Measurements from ENCODE around the gene RPL22L1. TPM values are rescaled to one million over a fixed set of nuclear protein-coding genes. Genes with fewer than 3 reads are reported as not detected.

The RPL22L1 gene
- total RNA-seq, 1 donor from 2014 or later = 43.7 TPM

DNA sequence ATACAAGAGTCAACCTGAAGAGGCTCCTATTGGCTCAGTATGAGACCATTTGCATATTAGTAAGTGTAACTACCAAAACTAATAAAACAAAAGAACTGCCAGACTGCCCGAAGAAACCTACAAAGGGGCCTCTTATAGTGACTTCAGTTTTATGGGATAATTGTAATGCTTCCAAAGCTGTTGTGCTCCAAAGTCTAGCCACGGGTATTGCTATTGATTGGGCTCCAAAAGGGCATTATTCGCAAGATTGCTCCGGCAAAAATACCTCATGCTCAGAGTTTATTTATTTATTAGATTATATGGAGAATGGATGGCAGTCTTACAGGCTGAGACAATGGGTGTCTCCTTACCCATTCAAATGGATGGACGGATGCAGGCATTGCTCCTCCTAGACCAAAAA, 11.4 kb downstream of the RPL22L1 start:
- Mint-ChIP-seq H3K27me3 (ENCODE audit: unreplicated experiment) (no peaks in the 10 kb centered on the region), H3K36me3 (ENCODE audit: unreplicated experiment) (no peaks in the 10 kb centered on the region), H3K27ac (ENCODE audit: unreplicated experiment) (no peak overlapping the region), H3K4me3 (ENCODE audit: unreplicated experiment) (no peak overlapping the region), H3K4me1 (ENCODE audit: unreplicated experiment) (no peaks in the 10 kb centered on the region), H3K9me3 (ENCODE audit: unreplicated experiment) (no peaks in the 10 kb centered on the region)
- DNase-seq (ENCODE audit: extremely low spot score, unreplicated experiment) = no peak
- no peak for TF ChIP-seq CTCF (IDR thresholded peaks at IDR 0.05)

GRCh38 chr3:170852324-170852723, 17.7 kb downstream of the RPL22L1 start:
- Mint-ChIP-seq H3K4me1 (ENCODE audit: unreplicated experiment) (peaks cover 4% of the 10 kb centered on the region), H3K27ac (ENCODE audit: unreplicated experiment) (no peak overlapping the region), H3K27me3 (ENCODE audit: unreplicated experiment) (peaks cover 16% of the 10 kb centered on the region), H3K9me3 (ENCODE audit: unreplicated experiment) (no peaks in the 10 kb centered on the region), H3K4me3 (ENCODE audit: unreplicated experiment) (no peak overlapping the region), H3K36me3 (ENCODE audit: unreplicated experiment) (no peaks in the 10 kb centered on the region)
- no peak for TF ChIP-seq CTCF (IDR thresholded peaks at IDR 0.05)
- no peak for DNase-seq (ENCODE audit: extremely low spot score, unreplicated experiment)

DNA sequence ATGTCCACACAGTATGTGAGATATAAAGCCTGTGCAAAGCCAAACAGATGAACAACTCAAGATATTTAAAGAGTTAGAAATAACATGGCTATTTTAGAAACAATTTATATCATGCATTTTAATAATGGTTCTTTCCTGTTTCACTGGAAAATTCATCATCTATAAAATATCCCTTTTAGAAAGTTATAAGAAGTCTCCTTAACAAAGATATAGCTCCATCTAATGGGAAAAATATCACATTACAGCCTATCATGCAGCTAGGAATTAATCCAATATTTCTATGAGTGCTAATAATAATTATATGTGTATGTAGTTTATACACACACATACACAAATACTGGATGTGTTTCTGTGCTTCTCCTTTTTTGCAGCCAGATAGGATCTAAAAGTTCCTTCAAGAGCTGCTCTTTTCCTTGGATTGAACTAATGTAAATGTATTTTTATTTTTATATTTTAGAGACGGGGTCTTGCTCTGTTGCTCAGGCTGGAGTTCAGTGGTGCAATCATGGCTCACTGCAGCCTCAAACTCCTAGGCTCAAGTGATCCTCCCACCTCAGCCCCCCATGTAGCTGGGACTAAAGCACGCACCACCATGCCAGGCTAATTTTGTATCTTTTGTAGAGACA, 21.6 kb downstream of the RPL22L1 start:
- TF ChIP-seq CTCF (IDR thresholded peaks at IDR 0.05) = peak; percentile 63
- Mint-ChIP-seq H3K36me3 (ENCODE audit: unreplicated experiment) (no peaks in the 10 kb centered on the region), H3K4me1 (ENCODE audit: unreplicated experiment) (peaks cover 8% of the 10 kb centered on the region), H3K27ac (ENCODE audit: unreplicated experiment) (no peak overlapping the region), H3K27me3 (ENCODE audit: unreplicated experiment) (peaks cover 16% of the 10 kb centered on the region), H3K4me3 (ENCODE audit: unreplicated experiment) (no peak overlapping the region), H3K9me3 (ENCODE audit: unreplicated experiment) (no peaks in the 10 kb centered on the region)
- no peak for DNase-seq (ENCODE audit: extremely low spot score, unreplicated experiment)

DNA sequence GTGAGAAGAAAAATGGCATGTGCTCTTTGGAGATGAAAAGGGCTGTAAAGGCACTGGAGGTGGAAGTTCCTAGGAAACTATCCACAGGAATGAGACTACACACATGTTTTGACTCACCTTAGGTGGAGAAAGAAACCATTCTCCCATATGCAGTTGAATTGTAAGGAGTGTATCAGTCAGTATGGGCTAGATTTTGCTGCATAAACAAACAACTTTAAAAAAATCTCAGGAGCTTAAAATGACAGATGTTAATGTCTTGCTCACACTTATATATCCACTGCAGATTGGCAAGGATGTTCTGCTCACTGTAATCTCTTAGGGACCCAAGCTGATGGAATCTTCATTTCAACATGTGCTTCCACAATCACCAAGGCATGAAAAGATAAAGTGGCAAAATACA, 25.6 kb downstream of the RPL22L1 start:
- Mint-ChIP-seq H3K27ac (ENCODE audit: unreplicated experiment) (no peak overlapping the region), H3K4me3 (ENCODE audit: unreplicated experiment) (no peak overlapping the region), H3K27me3 (ENCODE audit: unreplicated experiment) (peaks cover 2% of the 10 kb centered on the region), H3K36me3 (ENCODE audit: unreplicated experiment) (no peaks in the 10 kb centered on the region), H3K9me3 (ENCODE audit: unreplicated experiment) (no peaks in the 10 kb centered on the region), H3K4me1 (ENCODE audit: unreplicated experiment) (peaks cover 33% of the 10 kb centered on the region)
- no peak for TF ChIP-seq CTCF (IDR thresholded peaks at IDR 0.05)
- DNase-seq (ENCODE audit: extremely low spot score, unreplicated experiment) = no peak

DNA sequence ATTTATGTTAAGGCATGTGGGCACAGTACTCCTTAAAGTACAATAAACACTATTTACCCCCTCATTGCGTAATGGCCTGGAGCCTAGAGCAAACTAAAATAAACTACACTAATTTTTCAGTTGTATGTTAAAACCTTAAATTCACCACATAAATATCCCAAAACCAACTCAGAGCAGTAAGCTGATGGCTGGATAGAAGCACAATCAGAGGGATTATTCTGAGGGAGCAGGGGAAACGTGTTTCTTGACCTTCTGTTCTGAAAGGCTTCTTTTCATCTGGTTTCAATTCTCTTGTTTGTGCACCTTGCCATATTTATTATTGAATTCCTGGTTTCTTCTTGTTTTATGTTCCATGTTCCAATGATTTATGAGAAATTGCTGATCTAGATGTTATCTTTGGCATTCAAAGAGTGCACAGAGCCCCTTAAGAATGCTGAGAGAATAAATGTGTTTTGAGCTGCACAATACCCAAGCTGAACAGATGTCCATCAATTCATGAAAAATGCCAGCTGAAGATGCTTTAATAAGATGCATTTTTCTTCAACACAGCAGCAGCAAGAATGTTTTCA, 29.6 kb downstream of the RPL22L1 start:
- no peaks in the 10 kb centered on the region for H3K9me3 Mint-ChIP-seq (ENCODE audit: unreplicated experiment)
- H3K27ac Mint-ChIP-seq (ENCODE audit: unreplicated experiment) = peak overlapping the region; percentile 59
- TF ChIP-seq CTCF (IDR thresholded peaks at IDR 0.05) = no peak
- peaks cover 38% of the 10 kb centered on the region for H3K4me1 Mint-ChIP-seq (ENCODE audit: unreplicated experiment)
- H3K4me3 Mint-ChIP-seq (ENCODE audit: unreplicated experiment) = no peak overlapping the region
- DNase-seq (ENCODE audit: extremely low spot score, unreplicated experiment) = no peak
- H3K36me3 Mint-ChIP-seq (ENCODE audit: unreplicated experiment) = peaks cover 2% of the 10 kb centered on the region
- H3K27me3 Mint-ChIP-seq (ENCODE audit: unreplicated experiment) = peaks cover 5% of the 10 kb centered on the region
